SH-SY5Y (cell line): ENCODE results near the gene TSGA10IP.

ENCODE experiments used
- GATA2 ChIP-seq: IDR thresholded peaks from 2 replicates; pipeline ENCODE4 v1.6.1; 2011; ENCODE audit warnings: mild to moderate bottlenecking, low read depth, low read length
- GATA3 ChIP-seq: IDR thresholded peaks from 2 replicates; pipeline ENCODE4 v1.6.1; 2011; ENCODE audit warnings: low read depth, mild to moderate bottlenecking, low read length, moderate library complexity

GRCh38 chr11:65968600-65969482, 23.6 kb downstream of the TSGA10IP start:
- no peak for TF ChIP-seq GATA3
- no peak for TF ChIP-seq GATA2
